Cerebellar nuclear complex (tissue), 1 donor: Measurements from ENCODE around the gene GZMM.
"Not testable (repeated sequence)": the region's sequence is repeated elsewhere in the genome, so short reads cannot be mapped to it uniquely, and the experiment has no call there.

Experiments
- DNase-seq, 2 experiments: peaks; one replicate each; lab custom pipeline; 2025; lab: John Stamatoyannopoulos, UW

GZMM gene

GRCh38 chr19:583198-583967, 39.5 kb downstream of the GZMM start:
- DNase-seq: no peak

- DNase-seq: no peak
Measured at GRCh38 chr19:583968-584239, 40.1 kb downstream of the GZMM start.

- no peak for DNase-seq
Measured at GRCh38 chr19:584240-585001, 40.6 kb downstream of the GZMM start.

- not testable (repeated sequence) for DNase-seq
Measured at GRCh38 chr19:585146-585545, 41.3 kb downstream of the GZMM start.

- no peak for DNase-seq
Measured at GRCh38 chr19:585551-586110, 41.8 kb downstream of the GZMM start.

- DNase-seq: no peak
Measured at GRCh38 chr19:588093-588740, 44.4 kb downstream of the GZMM start.

- no peak for DNase-seq
Measured at GRCh38 chr19:588741-589692, 45.2 kb downstream of the GZMM start.

GRCh38 chr19:589693-590395, 46.0 kb downstream of the GZMM start, which contains the start of gene HCN2:
HCN2 (plus strand) TSS chr19:589881; CDS start chr19:589946, 65 bp downstream.
- DNase-seq: no peak

GRCh38 chr19:590396-590745, 46.5 kb downstream of the GZMM start:
- DNase-seq: no peak

- DNase-seq: no peak
Measured at GRCh38 chr19:590750-591098, 46.9 kb downstream of the GZMM start.

- DNase-seq: no peak
Measured at GRCh38 chr19:591099-591958, 47.5 kb downstream of the GZMM start.

- no peak for DNase-seq
Measured at GRCh38 chr19:592101-592500, 48.2 kb downstream of the GZMM start.

- no peak for DNase-seq
Measured at GRCh38 chr19:593055-593454, 49.2 kb downstream of the GZMM start.

GRCh38 chr19:593505-593904, 49.7 kb downstream of the GZMM start:
- no peak for DNase-seq

GRCh38 chr19:594265-594870, 50.5 kb downstream of the GZMM start:
- DNase-seq: no peak

GRCh38 chr19:595326-596262, 51.7 kb downstream of the GZMM start:
- DNase-seq: no peak

- DNase-seq: no peak
Measured at GRCh38 chr19:596263-596655, 52.4 kb downstream of the GZMM start.
